Stomach (tissue), 4 donors: ENCODE measurements around the gene KBTBD12.

ENCODE experiments used
- POLR2A ChIP-seq, 4 donors: fragments of 450-650 bp; IDR thresholded peaks; one replicate each; pipeline ENCODE4 v1.6.1; 2016; ENCODE audit warnings: antibody characterized with exemption in 4 of 4, control low read depth in 2 of 4, mild to moderate bottlenecking in 1 of 4, moderate library complexity in 1 of 4
- TF ChIP-seq, protein P1 (sequence below), 7 experiments: fragments of 450-650 bp in 4 of 7; fragments of 200-600 bp in 3 of 7; sonication (generic) in 3 of 7; IDR thresholded peaks; one replicate each; pipeline ENCODE4 v1.5.1; 2016 to 2019; ENCODE audit warnings: antibody characterized with exemption in 7 of 7, control low read depth in 2 of 7, mild to moderate bottlenecking in 1 of 7

DNA sequence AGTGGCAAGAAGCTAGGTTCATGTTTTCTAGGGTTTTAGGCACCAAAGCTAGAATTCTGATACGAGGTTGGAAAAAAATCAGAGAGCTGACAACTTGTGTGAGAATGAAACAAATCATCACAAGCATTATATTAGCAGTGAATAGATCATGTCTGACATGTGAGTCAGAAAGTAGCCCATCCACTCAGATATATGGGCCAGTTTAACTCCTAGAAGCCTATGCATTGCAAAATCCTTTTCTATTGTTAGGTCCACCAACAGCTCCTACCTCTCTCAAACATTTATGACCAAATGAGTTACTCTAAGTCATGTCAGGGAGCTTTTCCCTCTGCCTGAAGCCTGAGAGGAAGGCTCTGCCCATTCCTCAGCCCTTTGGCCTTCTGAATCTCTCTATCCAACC lies 44.0 kb downstream of the KBTBD12 start:
- TF ChIP-seq, protein P1, sequence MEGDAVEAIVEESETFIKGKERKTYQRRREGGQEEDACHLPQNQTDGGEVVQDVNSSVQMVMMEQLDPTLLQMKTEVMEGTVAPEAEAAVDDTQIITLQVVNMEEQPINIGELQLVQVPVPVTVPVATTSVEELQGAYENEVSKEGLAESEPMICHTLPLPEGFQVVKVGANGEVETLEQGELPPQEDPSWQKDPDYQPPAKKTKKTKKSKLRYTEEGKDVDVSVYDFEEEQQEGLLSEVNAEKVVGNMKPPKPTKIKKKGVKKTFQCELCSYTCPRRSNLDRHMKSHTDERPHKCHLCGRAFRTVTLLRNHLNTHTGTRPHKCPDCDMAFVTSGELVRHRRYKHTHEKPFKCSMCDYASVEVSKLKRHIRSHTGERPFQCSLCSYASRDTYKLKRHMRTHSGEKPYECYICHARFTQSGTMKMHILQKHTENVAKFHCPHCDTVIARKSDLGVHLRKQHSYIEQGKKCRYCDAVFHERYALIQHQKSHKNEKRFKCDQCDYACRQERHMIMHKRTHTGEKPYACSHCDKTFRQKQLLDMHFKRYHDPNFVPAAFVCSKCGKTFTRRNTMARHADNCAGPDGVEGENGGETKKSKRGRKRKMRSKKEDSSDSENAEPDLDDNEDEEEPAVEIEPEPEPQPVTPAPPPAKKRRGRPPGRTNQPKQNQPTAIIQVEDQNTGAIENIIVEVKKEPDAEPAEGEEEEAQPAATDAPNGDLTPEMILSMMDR (IDR thresholded peaks at IDR 0.05) = no peak
- no peak for TF ChIP-seq POLR2A (IDR thresholded peaks at IDR 0.05)
